ENCODE data around the gene BICD2.

The BICD2 gene

DNA sequence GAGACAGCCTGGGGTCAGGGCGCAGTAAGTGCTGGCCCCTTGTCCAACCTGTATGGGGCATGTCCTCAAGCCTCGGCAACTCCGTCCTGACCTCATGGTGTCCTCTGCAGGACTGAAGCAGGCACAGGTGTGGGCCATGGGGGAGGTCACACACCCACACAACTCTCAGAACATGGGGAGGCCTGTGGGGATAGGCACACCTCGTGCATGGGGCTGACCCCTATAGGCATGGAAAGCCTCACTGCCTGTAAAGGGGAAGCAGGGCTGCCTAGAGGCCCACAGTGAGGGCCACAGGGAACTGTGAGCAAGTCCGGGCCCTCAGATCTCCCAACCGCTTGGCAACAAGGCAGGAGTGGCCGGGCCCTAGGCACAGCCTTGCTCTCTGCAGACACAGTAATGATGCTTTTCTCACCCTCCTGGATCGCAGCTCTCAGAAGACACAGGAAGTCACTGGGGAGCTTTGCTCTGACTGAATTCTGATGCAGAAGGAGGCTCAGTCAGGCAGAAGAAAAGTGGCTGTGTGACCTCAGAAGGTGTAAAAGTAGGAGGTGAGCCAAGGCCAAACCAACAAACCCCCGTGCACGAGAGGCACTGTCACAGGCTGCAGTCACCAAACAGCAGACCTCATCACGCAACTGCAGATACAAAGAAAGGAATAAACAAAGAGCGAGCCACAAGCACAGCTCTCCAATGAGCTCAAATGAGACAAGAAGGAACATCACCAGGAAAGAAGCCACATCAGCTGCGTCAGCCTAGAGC is 100.1 kb downstream of the BICD2 start:
- no peak for DNase-seq

DNA sequence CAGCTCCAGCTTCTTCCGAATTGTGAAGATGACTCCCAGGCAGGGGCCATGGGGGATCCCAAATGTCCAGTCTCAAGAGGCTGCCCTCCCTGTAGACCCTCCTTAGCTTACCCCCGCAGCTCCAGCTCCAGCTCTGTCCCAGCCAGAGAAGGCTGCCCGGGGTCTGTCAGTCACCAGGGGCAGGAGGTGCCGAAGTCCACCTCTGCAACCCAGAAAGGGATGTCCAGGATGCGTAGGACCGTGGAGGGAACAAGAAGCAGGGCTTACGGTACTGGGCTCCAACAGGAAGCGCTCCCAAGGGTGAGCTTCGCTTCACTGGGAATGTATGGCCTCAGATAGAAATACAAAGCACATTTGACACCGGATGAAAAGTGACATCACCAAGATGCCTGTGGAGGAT is 100.7 kb downstream of the BICD2 start:
- DNase-seq, result no peak

DNA sequence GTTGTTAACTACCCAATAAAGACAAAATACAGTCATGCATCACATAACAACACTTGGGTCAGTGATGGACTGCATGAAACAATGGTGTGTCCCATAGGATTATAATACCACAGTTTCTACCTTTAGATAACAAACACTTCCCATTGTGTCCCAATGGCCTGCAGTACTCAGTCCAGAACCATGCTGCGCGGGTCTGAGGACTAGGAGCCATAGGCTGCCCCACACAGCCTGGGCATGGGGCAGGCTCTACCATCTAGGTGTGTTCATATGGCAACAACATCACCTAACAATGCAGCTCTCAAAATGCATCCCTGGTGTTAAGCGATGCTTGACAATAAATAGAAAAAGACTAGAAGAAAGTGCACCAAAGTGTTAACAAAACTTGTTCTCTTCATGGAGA is 101.5 kb downstream of the BICD2 start:
- no peak for DNase-seq

DNA sequence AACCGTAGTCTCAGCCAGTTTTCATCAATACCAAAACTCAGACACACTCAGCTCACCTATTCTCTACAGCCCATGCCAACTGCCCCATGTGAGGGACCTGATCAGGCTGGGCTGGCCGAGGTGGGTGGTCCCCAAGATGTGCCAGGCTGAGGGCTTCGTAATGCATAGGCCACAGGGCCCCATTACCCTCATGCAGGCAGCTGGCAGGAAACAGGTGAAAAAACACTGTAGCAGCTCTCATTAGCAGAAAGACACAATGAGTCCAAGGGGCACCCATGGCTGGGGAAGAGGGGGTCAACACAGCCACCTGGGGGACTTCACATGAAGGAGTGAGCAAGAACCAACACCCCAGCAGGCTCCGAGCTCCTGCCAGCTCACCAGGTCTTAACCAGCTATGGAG is 102.9 kb downstream of the BICD2 start:
- peak; percentile 66 to 84 for DNase-seq

Measured in SHP77 (cell line).